HepG2 (cell line): ENCODE results near the gene MYADML2. TPM values are rescaled to one million over a fixed set of nuclear protein-coding genes. Genes with fewer than 3 reads are reported as not detected.

Experiments
- ATF3 ChIP-seq: sonication (generic); formaldehyde crosslinking; IDR thresholded peaks from 2 replicates; pipeline ENCODE4 v1.4.0; 2020; ENCODE audit warnings: missing genetic modification reagents
- ATF7-NPFF ChIP-seq: sonication (generic); formaldehyde crosslinking; IDR thresholded peaks from 2 replicates; pipeline ENCODE4 v1.8.1; 2023; ENCODE audit warnings: mild to moderate bottlenecking, low read depth, missing genetic modification reagents, moderate library complexity
- FUBP1 ChIP-seq: sonication (generic); formaldehyde crosslinking; IDR thresholded peaks from 2 replicates; pipeline ENCODE4 v1.5.1; 2020; ENCODE audit warnings: missing genetic modification reagents, mild to moderate bottlenecking, borderline replicate concordance
- JARID2 ChIP-seq: sonication (generic); formaldehyde crosslinking; IDR thresholded peaks from 2 replicates; pipeline ENCODE4 v1.8.1; 2023; ENCODE audit warnings: missing genetic modification reagents, inconsistent platforms; ENCODE audit not compliant: insufficient replicate concordance
- KLF12 ChIP-seq: sonication (generic); formaldehyde crosslinking; IDR thresholded peaks from 2 replicates; pipeline ENCODE4 v1.4.0; 2020; ENCODE audit warnings: missing genetic modification reagents, borderline replicate concordance
- MIXL1 ChIP-seq: IDR thresholded peaks from 2 replicates; pipeline ENCODE4 v1.6.1; 2016
- MYC ChIP-seq: sonication (generic); formaldehyde crosslinking; IDR thresholded peaks from 2 replicates; pipeline ENCODE4 v1.9.0; 2021; ENCODE audit warnings: missing genetic modification reagents, borderline replicate concordance
- NAIF1 ChIP-seq: sonication (generic); formaldehyde crosslinking; IDR thresholded peaks from 2 replicates; pipeline ENCODE4 v1.5.0; 2020; ENCODE audit warnings: mild to moderate bottlenecking, missing genetic modification reagents, borderline replicate concordance
- NCOA1 ChIP-seq: sonication (generic); formaldehyde crosslinking; IDR thresholded peaks from 2 replicates; pipeline ENCODE4 v1.9.0; 2021; ENCODE audit warnings: missing genetic modification reagents
- NFKBIZ ChIP-seq: IDR thresholded peaks from 2 replicates; pipeline ENCODE4 v1.6.1; 2018; ENCODE audit warnings: missing genetic modification reagents, missing compliant biosample characterization
- NR2F1 ChIP-seq, 2 experiments: fragments of 450-650 bp in 1 of 2; formaldehyde crosslinking in 1 of 2; IDR thresholded peaks; 2 replicates each; pipeline versions ENCODE4 v1.5.0 to v1.6.1; 2016 to 2020; ENCODE audit warnings: mild to moderate bottlenecking in 1 of 2, missing compliant biosample characterization in 1 of 2, missing genetic modification reagents in 1 of 2, moderate library complexity in 1 of 2
- PCBP1 ChIP-seq: fragments of 200-400 bp; formaldehyde crosslinking; IDR thresholded peaks from 2 replicates; pipeline ENCODE4 v1.6.1; 2017; ENCODE audit warnings: mild to moderate bottlenecking, low read depth, low read length, borderline replicate concordance
- PPARG ChIP-seq: conservative IDR thresholded peaks from 2 replicates; pipeline ENCODE4 v1.6.1; 2016; ENCODE audit warnings: missing biosample characterization, missing genetic modification reagents
- RARG ChIP-seq: sonication (generic); formaldehyde crosslinking; IDR thresholded peaks from 2 replicates; pipeline ENCODE4 v1.4.0; 2020; ENCODE audit warnings: low read depth, mild to moderate bottlenecking, missing genetic modification reagents
- RFXANK ChIP-seq: IDR thresholded peaks from 2 replicates; pipeline ENCODE4 v1.6.1; 2016
- SAFB2 ChIP-seq: sonication (generic); formaldehyde crosslinking; IDR thresholded peaks from 2 replicates; pipeline ENCODE4 v1.5.1; 2020; ENCODE audit warnings: missing genetic modification reagents, low read depth, mild to moderate bottlenecking, borderline replicate concordance
- SNAPC2 ChIP-seq: sonication (generic); formaldehyde crosslinking; IDR thresholded peaks from 2 replicates; pipeline ENCODE4 v1.8.1; 2022; ENCODE audit warnings: mild to moderate bottlenecking, missing genetic modification reagents
- SRSF9 ChIP-seq: fragments of 200-400 bp; formaldehyde crosslinking; IDR thresholded peaks from 2 replicates; pipeline ENCODE4 v1.6.1; 2018; ENCODE audit warnings: borderline replicate concordance, mild to moderate bottlenecking, low read depth, low read length; ENCODE audit not compliant: insufficient read depth, poor library complexity, severe bottlenecking
- TBX3 ChIP-seq: fragments of 450-650 bp; IDR thresholded peaks from 2 replicates; pipeline ENCODE4 v1.6.1; 2017; ENCODE audit warnings: antibody characterized with exemption, mild to moderate bottlenecking, inconsistent platforms, borderline replicate concordance
- ZFP41 ChIP-seq: sonication (generic); formaldehyde crosslinking; IDR thresholded peaks from 2 replicates; pipeline ENCODE4 v1.4.0; 2020; ENCODE audit warnings: mild to moderate bottlenecking, missing genetic modification reagents, borderline replicate concordance
- ZIK1 ChIP-seq: sonication (generic); formaldehyde crosslinking; IDR thresholded peaks from 2 replicates; pipeline ENCODE4 v1.5.0; 2020; ENCODE audit warnings: mild to moderate bottlenecking, low read depth, missing genetic modification reagents, borderline replicate concordance
- ZNF350 ChIP-seq: sonication (generic); formaldehyde crosslinking; IDR thresholded peaks from 2 replicates; pipeline ENCODE4 v1.4.0; 2020; ENCODE audit warnings: mild to moderate bottlenecking, low read depth, missing genetic modification reagents, borderline replicate concordance
- ZNF451 ChIP-seq: sonication (generic); formaldehyde crosslinking; IDR thresholded peaks from 2 replicates; pipeline ENCODE4 v1.5.0; 2020; ENCODE audit warnings: mild to moderate bottlenecking, missing genetic modification reagents
- ZNF576 ChIP-seq: sonication (generic); formaldehyde crosslinking; IDR thresholded peaks from 2 replicates; pipeline ENCODE4 v1.4.0; 2020; ENCODE audit warnings: mild to moderate bottlenecking, missing genetic modification reagents
- ZNF629 ChIP-seq: sonication (generic); formaldehyde crosslinking; conservative IDR thresholded peaks from 2 replicates; pipeline ENCODE4 v1.5.0; 2020; ENCODE audit warnings: missing genetic modification reagents
- ZNF710 ChIP-seq: sonication (generic); formaldehyde crosslinking; IDR thresholded peaks from 2 replicates; pipeline ENCODE4 v1.5.0; 2020; ENCODE audit warnings: mild to moderate bottlenecking, missing genetic modification reagents, borderline replicate concordance
- polyA plus RNA-seq, 8 experiments: library from polyadenylated mRNA; depleted of rRNA in 3 of 8; stranded (reverse) in 7 of 8; unstranded in 1 of 8; fragments of >200 nt; fragmentation: Illumina TruSeq in 4 of 8; extraction: Trizol in 4 of 8; gene quantifications; 2 replicates each; pipeline versions ENCODE4 v1.2.1 to v1.2.3, GENCODE V29; 2011 to 2016; ENCODE audit warnings: low read depth in 4 of 8, missing spikeins in 1 of 8, mixed read lengths in 1 of 8; ENCODE audit not compliant: insufficient read depth in 1 of 8
- total RNA-seq, 5 experiments: library from RNA; depleted of rRNA; stranded (reverse); fragments of >200 nt; fragmentation: Illumina TruSeq; extraction: Trizol; gene quantifications; 2 replicates each; pipeline ENCODE4 v1.2.3, GENCODE V29; 2016; ENCODE audit warnings: low read depth in 1 of 5

Gene MYADML2
- total and polyA plus RNA-seq, 2 of the 13 experiments (the other 11 are each of a cell fraction or from before 2014, with no cell fraction given) = not detected

- TF ChIP-seq KLF12 (CRISPR knock-in tag) (no peak), RARG (CRISPR knock-in tag) (no peak), ZNF710 (CRISPR knock-in tag) (0 out of 2 replicates have a peak, but pooled peaks have one; percentile 40), TBX3 (no peak), ZNF576 (CRISPR knock-in tag) (no peak), PPARG (CRISPR knock-in tag) (no peak), NCOA1 (CRISPR knock-in tag) (no peak), NAIF1 (0 out of 2 replicates have a peak, but pooled peaks have one; percentile 32), SNAPC2 (CRISPR knock-in tag) (0 out of 2 replicates have a peak, but pooled peaks have one; percentile 52), ZNF451 (no peak), FUBP1 (CRISPR knock-in tag) (no peak), ZNF629 (CRISPR knock-in tag) (no peak), PCBP1 (no peak), ZFP41 (CRISPR knock-in tag) (no peak), SAFB2 (CRISPR knock-in tag) (no peak), ATF7-NPFF (CRISPR knock-in tag) (no peak; the same call in 1 of the 2 replicates), RFXANK (CRISPR knock-in tag) (no peak), ATF3 (CRISPR knock-in tag) (no peak), MYC (CRISPR knock-in tag) (no peak), SRSF9 (no peak), MIXL1 (CRISPR knock-in tag) (no peak), ZIK1 (CRISPR knock-in tag) (no peak), ZNF350 (CRISPR knock-in tag) (no peak), NR2F1 (CRISPR knock-in tag; IDR thresholded peaks at IDR 0.05) (no peak), NFKBIZ (CRISPR knock-in tag) (no peak), JARID2 (CRISPR knock-in tag) (no peak)
Measured at GRCh38 chr17:81931557-81932332, 15.3 kb downstream of the MYADML2 start (continued).
